GM20431 (cell line): ENCODE results near the gene C4orf50.
"Not testable (repeated sequence)": the region's sequence is repeated elsewhere in the genome, so short reads cannot be mapped to it uniquely, and the experiment has no call there.

ENCODE experiments used
- in situ Hi-C: fragments of 300-500 bp; cut with MseI, MboI; formaldehyde crosslinking; loops from one replicate; pipeline ENCODE4 v1.15.0; 2020; ENCODE audit warnings: low sequenced_read_pairs; ENCODE audit not compliant: unreplicated experiment

The C4orf50 gene

DNA sequence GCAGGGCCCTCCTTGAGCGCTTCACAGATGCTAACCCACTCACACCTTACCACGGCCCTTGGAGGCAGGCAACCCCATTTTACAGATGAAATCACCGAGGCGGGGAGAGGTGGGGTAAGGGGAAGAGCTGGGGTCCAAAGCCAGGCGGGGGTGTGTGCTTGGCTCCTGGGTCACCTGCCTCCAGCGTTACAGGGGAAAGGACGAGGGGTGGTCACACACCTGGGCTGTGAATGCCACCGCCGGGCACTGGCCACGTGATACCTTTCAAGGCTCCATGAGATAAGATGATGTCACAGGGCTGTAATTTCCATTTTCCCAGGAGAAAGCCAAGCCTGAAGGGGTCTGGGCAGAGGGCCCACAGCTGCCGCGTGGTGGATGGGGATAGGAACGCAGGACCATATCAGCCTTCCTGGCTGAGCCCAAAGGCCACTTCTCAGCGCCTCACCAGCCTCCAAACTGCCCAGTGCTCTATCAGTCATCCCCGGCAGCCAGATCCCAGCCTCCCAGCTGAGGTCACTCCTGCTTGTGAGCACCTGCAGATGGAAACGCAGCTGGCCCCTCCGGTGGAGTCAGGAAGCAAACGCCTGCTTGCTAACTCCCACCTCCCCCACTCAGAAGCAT is 62.9 kb downstream of the C4orf50 start:
- in situ Hi-C loops = no loop called here

DNA sequence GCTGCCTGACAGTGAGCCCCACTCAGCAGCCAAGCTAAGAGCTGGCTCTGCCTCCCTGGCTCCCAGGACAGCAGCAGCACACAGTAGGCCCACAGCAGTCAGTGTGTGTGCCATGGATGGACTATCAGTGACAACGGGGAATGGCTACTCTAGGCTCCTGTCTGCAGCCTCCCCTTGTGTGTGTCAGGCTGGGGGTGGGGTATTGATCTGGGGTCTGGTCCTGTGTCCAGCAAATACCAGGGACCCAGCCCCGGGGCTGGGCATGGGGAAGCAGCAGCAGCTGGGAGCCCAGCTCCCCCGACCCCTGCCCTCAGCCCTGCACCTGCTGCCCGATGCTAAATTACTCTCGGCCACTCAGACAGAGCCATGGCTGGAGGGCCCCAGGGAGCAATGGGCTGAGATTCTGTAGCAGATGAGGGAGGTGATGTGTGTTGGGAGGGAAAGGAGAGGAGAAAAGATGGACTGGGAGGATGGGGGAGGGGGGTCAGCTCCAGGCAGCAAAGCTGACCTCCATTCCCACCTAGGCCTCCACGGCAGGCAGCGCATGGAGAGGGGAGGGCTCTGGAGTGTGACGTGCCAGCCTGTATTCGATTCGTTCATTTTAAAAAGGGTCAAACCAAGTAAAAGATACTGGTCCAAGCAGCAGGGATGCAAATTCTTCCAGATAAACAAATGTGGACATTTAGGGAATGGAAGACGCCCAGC is 64.0 kb downstream of the C4orf50 start:
- in situ Hi-C loops = no loop called here

DNA sequence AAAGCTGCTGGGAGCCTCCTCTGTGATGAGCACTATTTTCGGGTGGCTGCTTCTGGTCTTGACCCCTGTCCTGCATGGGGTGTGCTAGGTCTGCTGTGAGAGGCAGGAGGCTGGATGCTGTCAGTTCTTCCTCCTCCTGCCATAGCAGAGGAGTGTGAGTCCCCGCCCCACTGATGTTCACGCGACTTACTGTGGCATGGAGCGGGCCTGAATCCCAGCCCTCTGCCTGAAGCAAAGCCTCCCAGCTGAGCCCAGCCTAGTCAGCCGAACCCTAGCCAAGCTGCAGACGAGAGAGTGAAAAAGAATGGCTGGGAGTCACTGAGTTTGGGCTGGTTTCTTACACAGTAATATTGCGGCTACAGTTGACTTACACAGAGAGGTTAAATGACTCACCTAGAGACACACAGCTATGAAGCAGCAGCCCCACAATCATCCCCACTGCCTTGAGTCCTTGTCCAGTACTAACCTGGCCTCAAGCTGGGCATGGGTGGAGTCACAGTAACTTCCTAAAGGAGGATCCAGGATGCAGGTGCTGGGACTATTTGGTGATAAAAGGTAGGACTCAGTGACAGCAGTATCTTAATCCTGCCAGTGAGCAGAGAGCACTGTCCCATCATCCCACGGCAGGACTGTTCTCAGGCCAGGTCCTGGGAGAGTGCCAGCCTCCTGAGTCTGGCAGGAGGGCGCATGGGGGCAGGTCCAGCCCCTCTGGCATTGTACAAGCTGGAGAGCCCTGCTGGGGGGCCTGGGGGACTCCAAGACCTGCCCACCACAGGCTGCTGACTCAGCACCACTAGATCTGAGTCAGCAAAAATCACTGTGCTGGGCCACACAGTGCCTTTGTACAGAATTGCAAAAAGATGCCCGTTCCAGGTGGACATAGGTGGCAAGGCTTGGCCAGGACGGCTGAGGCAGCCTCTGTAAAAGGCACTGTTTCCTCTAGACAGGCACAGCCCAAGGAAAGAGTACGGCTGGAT is 65.0 kb downstream of the C4orf50 start:
- in situ Hi-C loops = no loop called here

DNA sequence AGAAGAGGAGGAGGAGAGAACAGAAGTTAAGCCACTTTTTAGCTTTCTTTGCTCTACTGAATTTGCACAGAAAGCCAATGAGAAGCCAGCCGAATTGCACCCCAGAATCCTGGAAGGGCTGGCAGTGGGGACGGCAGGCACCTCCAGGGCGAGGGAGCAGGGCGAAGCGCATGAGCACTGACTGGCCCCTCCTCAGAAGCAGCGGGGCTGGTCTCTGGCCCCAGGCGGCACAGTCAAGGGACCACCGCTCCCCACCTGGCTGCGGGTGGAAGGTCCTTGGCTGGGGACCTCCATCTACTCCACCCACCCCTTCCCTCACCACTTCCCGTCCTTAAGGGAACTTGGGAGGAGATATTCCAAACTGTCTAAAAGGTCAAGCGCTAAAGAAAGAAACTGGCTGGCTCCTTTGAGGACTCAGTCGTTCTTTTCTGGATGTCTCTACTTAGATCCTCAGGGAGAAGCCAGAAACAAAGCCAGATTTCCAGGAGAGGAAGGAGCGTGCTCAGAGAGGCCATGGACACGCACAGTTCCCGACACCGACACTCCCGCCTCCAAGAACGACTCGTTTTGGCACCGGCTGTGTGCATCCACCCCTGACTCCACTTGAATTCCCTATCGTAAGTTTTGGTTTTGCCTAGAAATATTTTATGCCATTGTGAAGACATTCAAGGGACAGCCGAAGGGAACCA is 65.8 kb downstream of the C4orf50 start:
- in situ Hi-C loops = no loop called here

DNA sequence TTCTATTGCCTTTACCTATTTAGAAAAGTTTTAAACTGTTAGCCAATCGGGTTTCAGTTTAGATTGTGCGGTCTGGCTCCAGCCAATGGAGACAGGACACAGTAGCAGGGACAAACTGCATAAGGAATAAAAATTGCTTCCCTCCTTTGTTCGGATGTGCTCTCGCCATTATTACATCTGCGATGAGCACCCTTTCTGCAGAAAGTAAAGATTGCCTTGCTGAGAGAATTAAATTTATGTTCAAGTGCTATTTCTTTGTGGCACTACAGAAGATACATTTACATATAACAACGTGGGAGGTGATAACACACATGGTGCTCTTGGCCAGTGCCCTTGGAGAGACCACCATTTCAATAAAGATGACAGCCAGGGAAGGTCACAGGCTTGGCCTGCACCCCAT is 71.6 kb downstream of the C4orf50 start:
- in situ Hi-C loops = not testable (repeated sequence)

DNA sequence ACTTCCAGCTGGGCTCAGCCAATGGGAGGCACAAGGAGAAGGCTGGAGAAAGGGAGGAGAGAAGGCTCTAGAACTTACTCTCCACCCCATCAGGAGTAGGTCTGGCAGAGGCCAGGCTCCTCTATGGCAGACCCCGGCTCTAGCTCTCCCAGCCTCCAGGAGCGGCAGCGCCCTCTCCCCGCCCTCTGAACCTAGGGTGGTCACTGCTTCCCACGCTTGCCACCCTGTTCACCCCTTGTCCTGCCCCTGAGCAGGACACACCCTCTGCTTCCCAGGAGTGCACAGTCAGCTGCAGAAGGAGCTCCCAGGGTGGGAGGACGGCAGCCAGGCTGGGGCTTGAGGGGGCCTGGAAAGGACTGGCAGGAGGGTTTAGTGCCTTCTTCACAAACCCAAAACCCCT is 72.3 kb downstream of the C4orf50 start:
- in situ Hi-C loops = no loop called here

DNA sequence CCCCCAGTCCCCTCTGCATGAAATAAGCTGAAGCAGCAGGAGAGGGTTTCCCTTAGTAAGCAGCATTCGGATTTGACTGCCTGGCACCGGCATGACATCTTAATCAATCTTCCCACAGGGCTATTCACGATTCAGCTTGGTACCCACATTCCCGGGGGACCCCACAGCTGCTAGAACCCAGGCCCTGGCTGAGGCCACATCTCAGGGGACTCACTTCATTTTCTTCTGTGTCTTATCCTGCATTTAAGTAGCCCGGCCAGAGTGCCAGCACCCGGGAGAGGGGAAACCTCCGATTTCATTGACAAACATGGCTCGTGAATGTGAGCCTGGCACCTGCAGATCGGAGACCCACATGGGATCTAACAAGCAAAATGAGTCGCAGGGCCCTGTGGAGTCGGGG is 73.1 kb downstream of the C4orf50 start:
- in situ Hi-C loops = no loop called here

DNA sequence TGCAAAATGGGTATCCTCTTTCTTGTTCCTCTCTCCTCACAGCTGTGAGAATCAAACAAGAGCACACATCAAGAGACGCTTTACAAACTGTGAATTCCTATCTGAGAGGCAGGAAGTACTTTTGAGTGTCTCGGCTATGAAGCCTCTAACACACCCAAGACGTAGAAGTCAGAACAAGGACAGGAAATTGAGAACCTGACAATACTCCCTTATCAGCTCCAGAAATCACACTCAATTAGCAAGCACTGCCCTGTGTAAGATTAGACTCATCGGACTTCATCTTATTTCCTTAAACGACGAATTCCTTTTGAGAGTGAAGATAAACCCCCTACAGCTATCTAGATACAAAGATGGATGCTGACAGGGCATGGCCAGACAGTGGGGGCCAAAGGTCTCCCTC is 74.7 kb downstream of the C4orf50 start:
- in situ Hi-C loops = no loop called here

DNA sequence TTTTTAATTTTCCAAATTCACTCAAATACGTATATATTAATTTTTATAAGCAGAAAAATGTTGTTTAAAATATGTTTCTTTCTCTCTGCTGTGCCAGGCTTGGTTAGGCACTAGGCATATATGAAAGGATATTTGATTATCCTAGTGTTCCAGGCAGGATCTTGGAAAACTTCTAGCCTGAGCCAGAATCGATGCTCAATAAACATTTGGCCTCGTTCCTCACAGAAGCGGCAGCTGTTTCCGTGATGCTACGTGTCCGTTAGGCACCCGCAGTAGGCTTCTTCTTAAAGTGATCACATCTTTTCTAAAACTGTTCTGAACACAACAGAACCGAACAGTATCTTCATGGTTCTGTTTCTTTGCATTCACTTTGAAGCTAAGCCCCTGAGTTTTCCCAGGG is 75.3 kb downstream of the C4orf50 start:
- in situ Hi-C loops = no loop called here

DNA sequence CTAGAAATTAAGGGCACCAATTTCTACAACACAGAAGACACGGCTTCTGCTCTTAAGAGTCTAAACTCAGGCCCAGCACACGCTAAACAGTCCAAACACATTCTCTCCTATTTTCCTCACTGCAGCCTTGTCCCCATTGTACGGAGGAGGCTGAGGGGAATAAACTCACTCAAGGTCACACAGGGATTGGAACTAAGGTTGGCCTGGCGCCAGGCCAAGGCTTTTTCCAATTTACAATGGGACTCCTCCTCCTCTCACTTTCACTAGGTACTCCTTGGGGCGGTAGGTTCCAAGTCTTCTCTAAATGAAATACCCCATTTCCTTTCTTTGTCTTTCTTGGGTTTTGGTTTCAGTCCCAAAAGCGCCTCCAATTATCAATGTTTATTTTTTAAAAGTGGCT is 76.6 kb downstream of the C4orf50 start:
- in situ Hi-C loops = no loop called here

DNA sequence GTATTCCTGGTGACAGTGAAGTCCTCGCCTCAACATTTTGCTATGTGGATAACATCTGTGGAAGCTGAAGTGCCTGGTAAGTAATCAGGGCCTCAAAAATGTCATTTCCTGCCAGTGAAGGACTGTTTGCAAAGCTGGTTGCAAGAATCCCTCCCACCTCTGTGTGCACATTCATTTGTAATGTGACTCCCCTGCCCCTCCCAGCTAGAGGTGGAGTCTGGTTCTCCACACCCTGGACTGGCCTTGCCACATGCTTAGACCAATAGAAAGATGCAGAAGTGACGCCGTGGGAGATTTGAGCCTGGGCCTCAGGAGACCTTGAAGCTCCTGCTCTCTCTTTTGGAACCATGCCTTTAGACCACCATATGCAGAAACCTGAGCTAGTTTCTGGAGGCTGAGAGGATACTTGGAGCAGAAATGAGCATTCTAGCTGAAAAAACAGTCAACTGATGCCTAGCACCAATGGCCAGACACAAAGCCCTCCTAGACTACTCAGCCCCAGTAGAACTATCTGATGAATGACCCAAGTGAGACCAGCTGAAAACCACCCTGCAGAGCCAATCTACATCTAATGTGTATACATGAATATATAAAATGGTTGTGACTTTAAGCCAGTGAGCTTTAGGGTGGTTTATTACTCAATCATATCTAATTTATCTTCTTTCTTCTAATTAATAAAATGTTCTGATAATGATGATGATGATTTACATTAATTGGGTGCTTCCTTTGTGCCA is 77.6 kb downstream of the C4orf50 start:
- in situ Hi-C loops = no loop called here

DNA sequence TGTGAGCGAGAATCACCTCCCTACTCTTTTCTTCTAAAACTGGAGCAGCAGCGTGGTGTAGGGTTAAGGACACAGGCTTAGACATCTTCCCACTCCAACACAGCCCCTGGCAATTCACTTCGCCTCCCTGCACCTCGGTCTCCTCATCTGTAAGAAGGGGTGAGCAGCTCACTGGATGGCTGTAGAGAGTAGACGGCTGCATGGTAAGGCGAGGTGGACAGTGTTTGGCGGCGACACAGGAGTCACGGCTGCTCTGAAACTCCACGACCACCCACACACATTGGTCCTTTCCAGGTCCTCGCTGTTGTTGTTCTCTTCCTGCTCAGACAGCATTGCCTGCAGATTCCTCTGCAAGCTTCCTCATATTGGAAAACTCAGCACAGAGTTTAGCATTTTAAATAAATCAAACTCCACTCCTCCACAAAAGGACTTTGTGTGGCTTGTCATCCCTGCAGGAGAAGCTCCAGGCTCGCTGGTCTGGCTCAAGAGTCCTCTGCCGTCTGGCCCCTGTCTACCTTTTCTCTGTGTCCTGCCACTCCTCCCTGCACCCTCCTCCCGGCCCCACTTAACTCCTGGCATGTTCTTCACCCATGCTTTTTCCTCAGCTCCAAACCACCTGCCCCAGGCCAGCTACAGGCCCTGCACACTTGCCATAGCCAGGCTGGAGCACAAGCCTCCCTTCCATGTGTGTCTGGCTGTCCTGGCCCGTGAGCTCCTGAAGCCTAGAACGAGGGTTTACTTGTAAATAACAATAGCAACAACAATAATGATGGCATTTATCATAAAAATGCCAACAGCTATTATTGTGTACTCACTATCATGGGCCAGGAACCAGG is 84.0 kb downstream of the C4orf50 start:
- in situ Hi-C loops = no loop called here

DNA sequence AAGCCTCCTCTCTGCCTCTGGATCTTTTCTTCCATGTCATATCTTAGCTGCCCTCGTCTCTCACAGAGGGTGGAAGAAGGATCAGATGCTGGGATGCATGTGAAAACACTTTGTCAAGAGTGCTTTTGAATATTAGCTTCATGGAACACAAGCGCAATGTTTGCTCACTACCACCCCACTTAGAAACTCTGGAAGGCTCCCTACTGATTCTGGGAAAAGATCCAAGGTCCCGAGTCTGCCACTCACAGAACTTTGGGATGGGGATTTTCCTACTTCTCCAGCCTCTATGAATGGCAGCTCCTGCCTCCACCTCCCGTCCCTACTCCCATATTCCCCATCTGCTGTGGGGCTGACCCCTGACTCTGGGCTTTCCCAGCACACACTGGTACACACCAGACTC is 85.1 kb downstream of the C4orf50 start:
- in situ Hi-C loops = no loop called here

DNA sequence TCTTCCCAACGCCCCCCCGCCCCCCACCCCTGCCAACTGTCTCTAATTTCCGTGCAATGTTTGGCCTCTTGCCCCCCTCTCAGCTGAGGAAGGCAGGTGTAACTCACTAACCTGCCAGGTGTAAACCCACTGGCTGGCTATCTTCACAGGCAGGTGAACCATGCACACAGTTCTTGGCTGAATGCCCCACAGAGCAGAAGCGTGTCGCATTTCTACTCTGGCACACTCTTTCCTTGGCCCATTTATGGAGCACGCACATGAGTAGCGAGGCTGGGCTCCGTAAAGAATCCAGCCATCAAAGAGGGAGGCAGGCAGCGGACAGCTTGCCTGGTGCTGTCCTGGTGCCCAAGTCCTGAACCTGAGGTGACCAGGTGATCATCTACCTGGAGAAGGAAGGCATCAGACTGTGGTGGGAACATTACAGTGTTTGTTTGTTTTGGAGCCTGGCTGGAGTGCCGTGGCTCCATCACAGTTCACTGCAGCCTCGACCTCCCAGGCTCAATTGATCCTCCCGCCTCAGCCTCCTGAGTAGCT is 86.1 kb downstream of the C4orf50 start:
- in situ Hi-C loops = no loop called here

DNA sequence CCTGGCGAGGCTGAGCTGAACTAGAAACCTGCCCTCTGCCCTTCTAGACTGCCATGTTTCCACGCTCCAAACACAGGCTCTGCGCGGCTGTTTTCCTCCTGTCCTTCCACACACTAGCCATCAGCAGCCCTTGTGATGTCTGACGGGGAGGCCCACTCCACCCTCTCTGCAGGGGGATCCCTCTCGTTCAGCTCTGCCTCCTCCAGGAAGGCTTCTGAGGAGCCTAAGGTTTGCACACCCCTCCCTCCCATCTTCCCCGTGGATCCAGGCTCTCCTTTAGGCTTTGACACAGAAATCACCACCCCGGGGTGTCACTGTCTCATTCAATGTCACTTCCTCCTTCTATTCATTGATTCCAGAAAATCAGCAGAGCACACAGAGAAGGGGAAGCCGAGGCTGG is 86.7 kb downstream of the C4orf50 start:
- in situ Hi-C loops = no loop called here

DNA sequence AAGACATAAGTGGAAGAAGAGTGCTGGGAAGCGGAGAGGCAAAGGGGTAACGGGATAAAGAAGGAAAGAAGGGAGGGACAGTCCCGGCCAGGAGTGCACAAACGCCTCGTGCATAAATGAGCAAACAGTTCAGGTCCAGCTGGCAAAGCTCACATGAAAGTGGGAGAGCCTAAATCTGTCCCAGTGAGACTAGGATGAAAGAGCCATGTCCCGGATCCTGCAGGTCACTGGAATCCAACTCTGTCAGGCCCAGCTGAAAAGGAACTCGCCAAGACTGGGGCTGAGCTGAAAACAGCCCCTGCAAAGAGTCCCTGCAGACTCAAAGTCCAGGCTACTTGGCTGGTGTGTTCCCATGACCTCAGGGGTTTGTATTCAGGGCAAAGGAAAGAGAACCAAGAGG is 87.4 kb downstream of the C4orf50 start:
- in situ Hi-C loops = no loop called here

DNA sequence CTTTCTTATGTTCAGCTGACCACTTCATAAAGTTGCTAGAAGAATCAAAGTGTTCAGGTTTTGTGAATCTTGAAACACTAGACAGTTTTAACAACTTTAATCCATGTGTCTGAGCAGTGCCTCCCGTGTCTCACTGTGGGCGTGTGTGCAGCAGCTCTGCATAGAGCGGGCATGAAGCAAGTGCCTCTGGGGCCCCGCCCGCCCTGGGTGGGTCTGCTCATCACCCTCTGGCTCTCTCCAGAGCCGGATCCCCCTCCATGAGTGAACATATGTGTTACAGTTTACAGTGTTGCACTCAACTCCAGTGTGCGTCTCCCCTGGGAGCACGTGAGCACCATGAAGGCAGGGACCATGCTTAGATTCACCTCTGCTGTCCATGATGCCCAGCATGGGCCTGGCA is 87.8 kb downstream of the C4orf50 start:
- in situ Hi-C loops = no loop called here

DNA sequence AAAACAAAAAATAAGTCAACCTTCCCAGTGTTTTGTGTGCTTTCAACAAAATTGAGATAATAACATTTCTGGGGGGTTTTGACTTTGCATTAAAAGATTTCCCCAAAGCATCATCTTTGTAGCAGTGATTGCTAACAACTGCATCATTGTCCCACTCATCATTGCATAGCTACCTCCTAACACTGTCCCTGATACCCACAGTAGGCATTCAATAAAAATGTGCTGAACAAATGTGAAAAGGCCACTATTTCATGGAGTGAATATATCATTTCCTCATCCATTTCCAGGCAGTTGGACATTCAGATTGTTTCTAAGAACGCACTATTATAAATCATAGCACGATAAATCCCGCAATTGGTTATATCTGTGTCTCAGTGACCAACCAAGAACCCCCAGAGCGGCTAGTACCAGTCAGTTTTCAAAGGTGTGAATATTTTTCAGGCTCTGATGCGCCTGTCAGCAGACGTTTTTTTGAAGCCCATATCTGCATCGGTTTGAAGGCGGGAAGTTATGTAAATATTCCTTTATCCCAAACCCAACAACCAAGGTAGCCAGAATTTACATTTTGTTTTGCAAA is 89.3 kb downstream of the C4orf50 start:
- in situ Hi-C loops = no loop called here
